GM23338 (cell line): ENCODE measurements around the gene SLC66A1. TPM values are rescaled to one million over a fixed set of nuclear protein-coding genes. Genes with fewer than 3 reads are reported as not detected.

ENCODE experiments used
- ATAC-seq: fragments of 200-7000 bp; cut with Tn5 transposase; 3 replicates; pipeline ENCODE4 v1.9.1; 2020
- DNase-seq: peaks from one replicate; pipeline ENCODE4 v3.0.0-alpha.2; 2015; ENCODE audit warnings: low spot score
- H2AFZ ChIP-seq: fragments of 200-600 bp; sonication (generic); 2 replicates; pipeline ENCODE4 v1.8.0; 2016; ENCODE audit warnings: antibody characterized with exemption, mild to moderate bottlenecking, moderate library complexity
- H3F3A ChIP-seq: fragments of 200-600 bp; sonication (generic); replicated peaks from 2 replicates; pipeline ENCODE4 v1.8.0; 2017; ENCODE audit warnings: antibody characterized with exemption, mixed run types, low read depth
- H3K27ac ChIP-seq: fragments of 200-600 bp; sonication (generic); 2 replicates; pipeline ENCODE4 v1.6.1; 2016; ENCODE audit warnings: low read depth
- H3K27me3 ChIP-seq: fragments of 200-600 bp; sonication (generic); 2 replicates; pipeline ENCODE4 v1.8.0; 2016; ENCODE audit warnings: mild to moderate bottlenecking, mixed run types, moderate library complexity; ENCODE audit not compliant: insufficient read depth
- H3K36me3 ChIP-seq: fragments of 200-600 bp; sonication (generic); 2 replicates; pipeline ENCODE4 v1.8.0; 2016; ENCODE audit warnings: mild to moderate bottlenecking; ENCODE audit not compliant: insufficient read depth
- H3K4me1 ChIP-seq: fragments of 200-600 bp; sonication (generic); 2 replicates; pipeline ENCODE4 v1.8.0; 2016; ENCODE audit warnings: mild to moderate bottlenecking, moderate library complexity; ENCODE audit not compliant: insufficient read depth
- H3K4me2 ChIP-seq: fragments of 200-600 bp; sonication (generic); 2 replicates; pipeline ENCODE4 v1.7.1; 2017; ENCODE audit warnings: mixed run types
- H3K4me3 ChIP-seq: fragments of 200-600 bp; sonication (generic); 2 replicates; pipeline ENCODE4 v1.6.1; 2016; ENCODE audit warnings: mixed run types
- H3K79me2 ChIP-seq: fragments of 200-600 bp; sonication (generic); replicated peaks from 2 replicates; pipeline ENCODE4 v1.8.0; 2017; ENCODE audit warnings: mild to moderate bottlenecking; ENCODE audit not compliant: insufficient read depth
- H3K9me2 ChIP-seq: fragments of 200-600 bp; sonication (generic); 2 replicates; pipeline ENCODE4 v1.8.0; 2017; ENCODE audit not compliant: insufficient read depth
- H4K20me1 ChIP-seq: fragments of 200-600 bp; sonication (generic); replicated peaks from 2 replicates; pipeline ENCODE4 v1.8.0; 2017; ENCODE audit warnings: mild to moderate bottlenecking; ENCODE audit not compliant: insufficient read depth
- H3K27ac Mint-ChIP-seq: 2 replicates; pipeline ENCODE4 v1.8.0; 2020; ENCODE audit warnings: inconsistent platforms, mild to moderate bottlenecking, moderate library complexity, mixed read lengths
- H3K27me3 Mint-ChIP-seq: 3 replicates; pipeline ENCODE4 v1.8.0; 2022; ENCODE audit warnings: low read depth, mild to moderate bottlenecking, moderate library complexity, mixed read lengths, inconsistent platforms; ENCODE audit not compliant: insufficient read depth, poor library complexity
- H3K36me3 Mint-ChIP-seq: 3 replicates; pipeline ENCODE4 v1.8.0; 2021; ENCODE audit warnings: low read depth, mild to moderate bottlenecking, inconsistent platforms, moderate library complexity, mixed read lengths
- H3K4me1 Mint-ChIP-seq: 3 replicates; pipeline ENCODE4 v1.8.0; 2020; ENCODE audit warnings: mild to moderate bottlenecking, inconsistent platforms, mixed read lengths
- H3K4me3 Mint-ChIP-seq: 3 replicates; pipeline ENCODE4 v1.8.0; 2021; ENCODE audit warnings: moderate library complexity, mild to moderate bottlenecking, inconsistent platforms, mixed read lengths
- H3K9me3 Mint-ChIP-seq: 3 replicates; pipeline ENCODE4 v1.8.0; 2020; ENCODE audit warnings: moderate library complexity, mild to moderate bottlenecking, inconsistent platforms, mixed read lengths
- CREB1 ChIP-seq: fragments of 250-450 bp; sonication (Bioruptor Pico); IDR thresholded peaks from 2 replicates; pipeline ENCODE4 v1.5.0; 2020; ENCODE audit warnings: low read depth, mild to moderate bottlenecking, moderate library complexity
- EZH2phosphoT487 ChIP-seq: fragments of 200-600 bp; sonication (generic); IDR thresholded peaks from one replicate; pipeline ENCODE4 v1.8.1; 2018; ENCODE audit warnings: antibody characterized with exemption; ENCODE audit not compliant: unreplicated experiment
- JUNB ChIP-seq: IDR thresholded peaks from one replicate; pipeline ENCODE4 v1.6.1; 2016; ENCODE audit warnings: antibody characterized with exemption; ENCODE audit not compliant: unreplicated experiment
- NANOG ChIP-seq: IDR thresholded peaks from 2 replicates; pipeline ENCODE4 v1.6.1; 2016; ENCODE audit warnings: antibody characterized with exemption, borderline replicate concordance
- POLR2AphosphoS5 ChIP-seq: IDR thresholded peaks from 2 replicates; pipeline ENCODE4 v1.6.1; 2016; ENCODE audit warnings: antibody characterized with exemption, low read depth
- STAT1 ChIP-seq: IDR thresholded peaks from one replicate; pipeline ENCODE4 v1.6.1; 2016; ENCODE audit warnings: antibody characterized with exemption; ENCODE audit not compliant: unreplicated experiment
- ZNF114 ChIP-seq: fragments of 250-450 bp; sonication (Bioruptor Pico); IDR thresholded peaks from 2 replicates; pipeline ENCODE4 v1.5.0; 2020; ENCODE audit warnings: mild to moderate bottlenecking, moderate library complexity
- ZNF331 ChIP-seq: fragments of 250-450 bp; sonication (Bioruptor Pico); IDR thresholded peaks from 2 replicates; pipeline ENCODE4 v1.5.0; 2020; ENCODE audit warnings: low read depth, mild to moderate bottlenecking, moderate library complexity
- polyA plus RNA-seq: library from polyadenylated mRNA; unstranded; fragments of >200 nt; fragmentation: Nextera tagmentation; extraction: Ambion mirVana; gene quantifications from 2 replicates; pipeline ENCODE4 v1.2.1, GENCODE V29; 2016
- total RNA-seq: library from RNA; depleted of rRNA; stranded (reverse); fragments of >200 nt; shearing (Covaris generic); gene quantifications from 2 replicates; pipeline ENCODE4 v1.2.3, GENCODE V29; 2014
- TF ChIP-seq, protein P1 (sequence below): IDR thresholded peaks from one replicate; pipeline ENCODE4 v1.6.1; 2018; ENCODE audit warnings: antibody characterized with exemption; ENCODE audit not compliant: unreplicated experiment
- TF ChIP-seq, protein P2 (sequence below): IDR thresholded peaks from 2 replicates; pipeline ENCODE4 v1.6.1; 2016; ENCODE audit warnings: antibody characterized with exemption
- TF ChIP-seq, protein P3 (sequence below): fragments of 250-450 bp; sonication (Bioruptor Pico); IDR thresholded peaks from 2 replicates; pipeline ENCODE4 v1.5.0; 2020; ENCODE audit warnings: mild to moderate bottlenecking, moderate library complexity
- TF ChIP-seq, protein P4 (sequence below), 2 experiments: fragments of 200-600 bp in 1 of 2; sonication (generic) in 1 of 2; conservative IDR thresholded peaks; 2 replicates each; pipeline versions ENCODE4 v1.5.1 to v1.6.1; 2016 to 2017; ENCODE audit warnings: antibody characterized with exemption in 2 of 2, low read depth in 2 of 2, mild to moderate bottlenecking in 2 of 2, moderate library complexity in 1 of 2

Gene SLC66A1
- total and polyA plus RNA-seq, 2 experiments from 2014 or later: 6.9 to 19.7 TPM

DNA sequence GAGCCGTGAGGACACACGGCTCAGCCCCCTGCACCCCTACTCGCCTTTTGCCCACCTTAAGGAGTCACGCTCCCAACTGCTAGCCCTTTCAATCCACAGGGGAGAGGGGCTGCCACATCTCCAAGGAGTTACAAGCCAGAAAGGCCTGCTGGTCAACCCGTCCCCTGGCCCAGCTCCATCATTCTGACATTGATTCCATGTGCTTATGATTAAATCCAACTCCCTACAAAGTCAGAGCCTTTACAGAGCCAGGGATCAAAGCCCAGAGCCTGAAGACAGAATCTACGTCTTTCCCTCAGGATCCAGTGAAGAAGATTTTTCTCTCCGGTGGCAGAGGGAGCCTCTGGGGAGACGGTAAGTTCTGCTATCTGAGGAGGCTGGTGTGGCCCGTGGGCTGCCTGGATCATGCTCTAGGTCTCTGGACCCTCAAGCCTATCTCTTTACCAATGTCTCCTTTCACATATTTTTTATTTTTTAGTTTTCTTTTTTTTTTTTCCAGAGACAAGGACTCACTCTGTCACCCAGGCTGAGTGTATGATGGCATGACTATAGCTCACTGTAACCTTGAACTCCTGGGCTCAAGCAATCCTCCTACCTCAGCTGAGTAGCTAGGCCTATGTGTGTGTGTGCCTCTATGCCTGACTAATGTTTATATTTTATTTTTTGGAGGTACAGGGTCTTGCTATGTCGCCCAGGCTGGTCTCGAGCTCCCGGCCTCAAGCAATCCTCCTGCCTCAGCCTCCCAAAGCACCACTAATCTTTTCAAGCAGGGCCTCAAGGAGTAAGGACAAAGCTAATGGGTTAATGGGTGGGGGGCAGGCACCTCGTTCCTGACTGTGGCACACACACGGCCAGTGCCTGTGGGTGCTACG lies 61.3 kb downstream of the SLC66A1 start:
- no peaks in the 10 kb centered on the region; the same call in 2 of the 3 replicates for H3K4me1 Mint-ChIP-seq
- Histone ChIP-seq H3K27me3 (no peaks in the 10 kb centered on the region), H3F3A (0 out of 2 replicates have a peak, but pooled peaks cover 3% of the 10 kb centered on the region), H3K4me1 (no peaks in the 10 kb centered on the region), H3K27ac (peak overlapping the region; percentile 45; the same call in 1 of the 2 replicates), H2AFZ (no peak overlapping the region), H4K20me1 (peaks cover 38% of the 10 kb centered on the region), H3K36me3 (peaks cover 10% of the 10 kb centered on the region), H3K9me2 (no peaks in the 10 kb centered on the region), H3K4me3 (no peak overlapping the region), H3K79me2 (peaks cover 28% of the 10 kb centered on the region), H3K4me2 (no peak overlapping the region)
- ATAC-seq: no peak
- H3K27me3 Mint-ChIP-seq: peaks cover 4% of the 10 kb centered on the region
- no peaks in the 10 kb centered on the region for H3K9me3 Mint-ChIP-seq
- TF ChIP-seq, protein P1, sequence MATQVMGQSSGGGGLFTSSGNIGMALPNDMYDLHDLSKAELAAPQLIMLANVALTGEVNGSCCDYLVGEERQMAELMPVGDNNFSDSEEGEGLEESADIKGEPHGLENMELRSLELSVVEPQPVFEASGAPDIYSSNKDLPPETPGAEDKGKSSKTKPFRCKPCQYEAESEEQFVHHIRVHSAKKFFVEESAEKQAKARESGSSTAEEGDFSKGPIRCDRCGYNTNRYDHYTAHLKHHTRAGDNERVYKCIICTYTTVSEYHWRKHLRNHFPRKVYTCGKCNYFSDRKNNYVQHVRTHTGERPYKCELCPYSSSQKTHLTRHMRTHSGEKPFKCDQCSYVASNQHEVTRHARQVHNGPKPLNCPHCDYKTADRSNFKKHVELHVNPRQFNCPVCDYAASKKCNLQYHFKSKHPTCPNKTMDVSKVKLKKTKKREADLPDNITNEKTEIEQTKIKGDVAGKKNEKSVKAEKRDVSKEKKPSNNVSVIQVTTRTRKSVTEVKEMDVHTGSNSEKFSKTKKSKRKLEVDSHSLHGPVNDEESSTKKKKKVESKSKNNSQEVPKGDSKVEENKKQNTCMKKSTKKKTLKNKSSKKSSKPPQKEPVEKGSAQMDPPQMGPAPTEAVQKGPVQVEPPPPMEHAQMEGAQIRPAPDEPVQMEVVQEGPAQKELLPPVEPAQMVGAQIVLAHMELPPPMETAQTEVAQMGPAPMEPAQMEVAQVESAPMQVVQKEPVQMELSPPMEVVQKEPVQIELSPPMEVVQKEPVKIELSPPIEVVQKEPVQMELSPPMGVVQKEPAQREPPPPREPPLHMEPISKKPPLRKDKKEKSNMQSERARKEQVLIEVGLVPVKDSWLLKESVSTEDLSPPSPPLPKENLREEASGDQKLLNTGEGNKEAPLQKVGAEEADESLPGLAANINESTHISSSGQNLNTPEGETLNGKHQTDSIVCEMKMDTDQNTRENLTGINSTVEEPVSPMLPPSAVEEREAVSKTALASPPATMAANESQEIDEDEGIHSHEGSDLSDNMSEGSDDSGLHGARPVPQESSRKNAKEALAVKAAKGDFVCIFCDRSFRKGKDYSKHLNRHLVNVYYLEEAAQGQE: no peak
- no peak for TF ChIP-seq JUNB
- TF ChIP-seq EZH2phosphoT487: no peak
- TF ChIP-seq, protein P2, sequence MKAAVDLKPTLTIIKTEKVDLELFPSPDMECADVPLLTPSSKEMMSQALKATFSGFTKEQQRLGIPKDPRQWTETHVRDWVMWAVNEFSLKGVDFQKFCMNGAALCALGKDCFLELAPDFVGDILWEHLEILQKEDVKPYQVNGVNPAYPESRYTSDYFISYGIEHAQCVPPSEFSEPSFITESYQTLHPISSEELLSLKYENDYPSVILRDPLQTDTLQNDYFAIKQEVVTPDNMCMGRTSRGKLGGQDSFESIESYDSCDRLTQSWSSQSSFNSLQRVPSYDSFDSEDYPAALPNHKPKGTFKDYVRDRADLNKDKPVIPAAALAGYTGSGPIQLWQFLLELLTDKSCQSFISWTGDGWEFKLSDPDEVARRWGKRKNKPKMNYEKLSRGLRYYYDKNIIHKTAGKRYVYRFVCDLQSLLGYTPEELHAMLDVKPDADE: no peak
- TF ChIP-seq CREB1 (CRISPR knock-in tag): no peak
- TF ChIP-seq ZNF114 (CRISPR knock-in tag): no peak
- TF ChIP-seq NANOG: no peak
- TF ChIP-seq, protein P3, sequence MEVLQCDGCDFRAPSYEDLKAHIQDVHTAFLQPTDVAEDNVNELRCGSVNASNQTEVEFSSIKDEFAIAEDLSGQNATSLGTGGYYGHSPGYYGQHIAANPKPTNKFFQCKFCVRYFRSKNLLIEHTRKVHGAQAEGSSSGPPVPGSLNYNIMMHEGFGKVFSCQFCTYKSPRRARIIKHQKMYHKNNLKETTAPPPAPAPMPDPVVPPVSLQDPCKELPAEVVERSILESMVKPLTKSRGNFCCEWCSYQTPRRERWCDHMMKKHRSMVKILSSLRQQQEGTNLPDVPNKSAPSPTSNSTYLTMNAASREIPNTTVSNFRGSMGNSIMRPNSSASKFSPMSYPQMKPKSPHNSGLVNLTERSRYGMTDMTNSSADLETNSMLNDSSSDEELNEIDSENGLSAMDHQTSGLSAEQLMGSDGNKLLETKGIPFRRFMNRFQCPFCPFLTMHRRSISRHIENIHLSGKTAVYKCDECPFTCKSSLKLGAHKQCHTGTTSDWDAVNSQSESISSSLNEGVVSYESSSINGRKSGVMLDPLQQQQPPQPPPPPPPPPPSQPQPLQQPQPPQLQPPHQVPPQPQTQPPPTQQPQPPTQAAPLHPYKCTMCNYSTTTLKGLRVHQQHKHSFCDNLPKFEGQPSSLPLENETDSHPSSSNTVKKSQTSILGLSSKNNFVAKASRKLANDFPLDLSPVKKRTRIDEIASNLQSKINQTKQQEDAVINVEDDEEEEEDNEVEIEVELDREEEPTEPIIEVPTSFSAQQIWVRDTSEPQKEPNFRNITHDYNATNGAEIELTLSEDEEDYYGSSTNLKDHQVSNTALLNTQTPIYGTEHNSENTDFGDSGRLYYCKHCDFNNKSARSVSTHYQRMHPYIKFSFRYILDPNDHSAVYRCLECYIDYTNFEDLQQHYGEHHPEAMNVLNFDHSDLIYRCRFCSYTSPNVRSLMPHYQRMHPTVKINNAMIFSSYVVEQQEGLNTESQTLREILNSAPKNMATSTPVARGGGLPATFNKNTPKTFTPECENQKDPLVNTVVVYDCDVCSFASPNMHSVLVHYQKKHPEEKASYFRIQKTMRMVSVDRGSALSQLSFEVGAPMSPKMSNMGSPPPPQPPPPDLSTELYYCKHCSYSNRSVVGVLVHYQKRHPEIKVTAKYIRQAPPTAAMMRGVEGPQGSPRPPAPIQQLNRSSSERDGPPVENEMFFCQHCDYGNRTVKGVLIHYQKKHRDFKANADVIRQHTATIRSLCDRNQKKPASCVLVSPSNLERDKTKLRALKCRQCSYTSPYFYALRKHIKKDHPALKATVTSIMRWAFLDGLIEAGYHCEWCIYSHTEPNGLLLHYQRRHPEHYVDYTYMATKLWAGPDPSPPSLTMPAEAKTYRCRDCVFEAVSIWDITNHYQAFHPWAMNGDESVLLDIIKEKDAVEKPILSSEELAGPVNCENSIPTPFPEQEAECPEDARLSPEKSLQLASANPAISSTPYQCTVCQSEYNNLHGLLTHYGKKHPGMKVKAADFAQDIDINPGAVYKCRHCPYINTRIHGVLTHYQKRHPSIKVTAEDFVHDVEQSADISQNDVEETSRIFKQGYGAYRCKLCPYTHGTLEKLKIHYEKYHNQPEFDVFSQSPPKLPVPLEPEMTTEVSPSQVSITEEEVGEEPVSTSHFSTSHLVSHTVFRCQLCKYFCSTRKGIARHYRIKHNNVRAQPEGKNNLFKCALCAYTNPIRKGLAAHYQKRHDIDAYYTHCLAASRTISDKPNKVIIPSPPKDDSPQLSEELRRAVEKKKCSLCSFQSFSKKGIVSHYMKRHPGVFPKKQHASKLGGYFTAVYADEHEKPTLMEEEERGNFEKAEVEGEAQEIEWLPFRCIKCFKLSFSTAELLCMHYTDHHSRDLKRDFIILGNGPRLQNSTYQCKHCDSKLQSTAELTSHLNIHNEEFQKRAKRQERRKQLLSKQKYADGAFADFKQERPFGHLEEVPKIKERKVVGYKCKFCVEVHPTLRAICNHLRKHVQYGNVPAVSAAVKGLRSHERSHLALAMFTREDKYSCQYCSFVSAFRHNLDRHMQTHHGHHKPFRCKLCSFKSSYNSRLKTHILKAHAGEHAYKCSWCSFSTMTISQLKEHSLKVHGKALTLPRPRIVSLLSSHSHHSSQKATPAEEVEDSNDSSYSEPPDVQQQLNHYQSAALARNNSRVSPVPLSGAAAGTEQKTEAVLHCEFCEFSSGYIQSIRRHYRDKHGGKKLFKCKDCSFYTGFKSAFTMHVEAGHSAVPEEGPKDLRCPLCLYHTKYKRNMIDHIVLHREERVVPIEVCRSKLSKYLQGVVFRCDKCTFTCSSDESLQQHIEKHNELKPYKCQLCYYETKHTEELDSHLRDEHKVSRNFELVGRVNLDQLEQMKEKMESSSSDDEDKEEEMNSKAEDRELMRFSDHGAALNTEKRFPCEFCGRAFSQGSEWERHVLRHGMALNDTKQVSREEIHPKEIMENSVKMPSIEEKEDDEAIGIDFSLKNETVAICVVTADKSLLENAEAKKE: no peak
- TF ChIP-seq ZNF331 (CRISPR knock-in tag): no peak
- TF ChIP-seq POLR2AphosphoS5: no peak
- TF ChIP-seq STAT1: no peak
- TF ChIP-seq, protein P4, sequence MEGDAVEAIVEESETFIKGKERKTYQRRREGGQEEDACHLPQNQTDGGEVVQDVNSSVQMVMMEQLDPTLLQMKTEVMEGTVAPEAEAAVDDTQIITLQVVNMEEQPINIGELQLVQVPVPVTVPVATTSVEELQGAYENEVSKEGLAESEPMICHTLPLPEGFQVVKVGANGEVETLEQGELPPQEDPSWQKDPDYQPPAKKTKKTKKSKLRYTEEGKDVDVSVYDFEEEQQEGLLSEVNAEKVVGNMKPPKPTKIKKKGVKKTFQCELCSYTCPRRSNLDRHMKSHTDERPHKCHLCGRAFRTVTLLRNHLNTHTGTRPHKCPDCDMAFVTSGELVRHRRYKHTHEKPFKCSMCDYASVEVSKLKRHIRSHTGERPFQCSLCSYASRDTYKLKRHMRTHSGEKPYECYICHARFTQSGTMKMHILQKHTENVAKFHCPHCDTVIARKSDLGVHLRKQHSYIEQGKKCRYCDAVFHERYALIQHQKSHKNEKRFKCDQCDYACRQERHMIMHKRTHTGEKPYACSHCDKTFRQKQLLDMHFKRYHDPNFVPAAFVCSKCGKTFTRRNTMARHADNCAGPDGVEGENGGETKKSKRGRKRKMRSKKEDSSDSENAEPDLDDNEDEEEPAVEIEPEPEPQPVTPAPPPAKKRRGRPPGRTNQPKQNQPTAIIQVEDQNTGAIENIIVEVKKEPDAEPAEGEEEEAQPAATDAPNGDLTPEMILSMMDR (conservative IDR thresholded peaks at IDR 0.05; ENCODE audit: low read depth in 2 of 2): no peak
- no peak overlapping the region for H3K4me3 Mint-ChIP-seq
- DNase-seq: no peak
- H3K27ac Mint-ChIP-seq: no peak overlapping the region
- H3K36me3 Mint-ChIP-seq: peaks cover 27% of the 10 kb centered on the region
